PC-9 (cell line): ENCODE data around the gene SLC4A9. TPM values are rescaled to one million over a fixed set of nuclear protein-coding genes. Genes with fewer than 3 reads are reported as not detected.

ENCODE experiments used
- BruUV-seq: library from RNA; stranded (reverse); fragments of 400-500 nt; replicated peaks from 2 replicates; lab custom pipeline; 2021; lab: Mats Ljungman, UMichigan
- CTCF ChIA-PET: fragments of 300-600 bp; sonication (Branson Sonifier 250); formaldehyde crosslinking; loops from one replicate; lab custom pipeline; 2022; ENCODE audit warnings: antibody characterized with exemption; lab: Charles Lee
- POLR2A ChIA-PET: fragments of 300-600 bp; sonication (Branson Sonifier 250); formaldehyde crosslinking; loops from one replicate; lab custom pipeline; 2022; ENCODE audit warnings: antibody characterized with exemption; ENCODE audit not compliant: unreplicated experiment; lab: Charles Lee
- DNase-seq, 2 experiments: peaks; one replicate each; pipeline versions ENCODE4 v3.0.0 to v3.0.0-alpha.2; 2015 to 2022; ENCODE audit warnings: mixed read lengths in 1 of 2
- H2AFZ ChIP-seq: fragments of 200-600 bp; sonication (generic); 2 replicates; pipeline ENCODE4 v1.8.1; 2017; ENCODE audit warnings: antibody characterized with exemption
- H3F3A ChIP-seq: fragments of 200-600 bp; sonication (generic); 2 replicates; pipeline ENCODE4 v1.8.1; 2017; ENCODE audit warnings: antibody characterized with exemption, mild to moderate bottlenecking, low read depth; ENCODE audit not compliant: insufficient read depth
- H3K27ac ChIP-seq: fragments of 200-600 bp; sonication (generic); 2 replicates; pipeline ENCODE4 v1.6.1; 2016; ENCODE audit warnings: mixed run types
- H3K27me3 ChIP-seq: fragments of 200-600 bp; sonication (generic); 2 replicates; pipeline ENCODE4 v1.6.1; 2016; ENCODE audit warnings: low read depth, mixed run types; ENCODE audit not compliant: insufficient read depth
- H3K36me3 ChIP-seq: fragments of 200-600 bp; sonication (generic); 2 replicates; pipeline ENCODE4 v1.6.1; 2016; ENCODE audit warnings: low read depth, mixed run types
- H3K4me1 ChIP-seq: fragments of 200-600 bp; sonication (generic); replicated peaks from 2 replicates; pipeline ENCODE4 v1.6.1; 2016; ENCODE audit warnings: mixed run types; ENCODE audit not compliant: insufficient read depth
- H3K4me2 ChIP-seq: fragments of 200-600 bp; sonication (generic); 2 replicates; pipeline ENCODE4 v1.6.1; 2017; ENCODE audit warnings: mixed run types
- H3K4me3 ChIP-seq: fragments of 200-600 bp; sonication (generic); 2 replicates; pipeline ENCODE4 v1.6.1; 2016; ENCODE audit warnings: mixed run types
- H3K79me2 ChIP-seq: fragments of 200-600 bp; sonication (generic); 2 replicates; pipeline ENCODE4 v1.6.1; 2017; ENCODE audit warnings: low read depth, mixed run types
- H3K9me2 ChIP-seq: fragments of 200-600 bp; sonication (generic); 2 replicates; pipeline ENCODE4 v1.8.1; 2017; ENCODE audit warnings: mild to moderate bottlenecking; ENCODE audit not compliant: insufficient read depth
- H3K9me3 ChIP-seq: fragments of 200-600 bp; sonication (generic); 2 replicates; pipeline ENCODE4 v1.8.1; 2016; ENCODE audit warnings: low read depth; ENCODE audit not compliant: insufficient read depth
- H4K20me1 ChIP-seq: fragments of 200-600 bp; sonication (generic); 2 replicates; pipeline ENCODE4 v1.8.1; 2017; ENCODE audit not compliant: insufficient read depth
- CTCF ChIP-seq: fragments of 200-600 bp; sonication (generic); conservative IDR thresholded peaks from 2 replicates; pipeline ENCODE4 v1.6.1; 2017; ENCODE audit warnings: mixed run types, antibody characterized with exemption, mild to moderate bottlenecking, moderate library complexity
- EZH2 ChIP-seq: fragments of 200-600 bp; sonication (generic); IDR thresholded peaks from 2 replicates; pipeline ENCODE4 v1.8.0; 2017; ENCODE audit warnings: antibody characterized with exemption, low read depth
- intact Hi-C: fragments of 100-400 bp; cut with micrococcal nuclease; formaldehyde crosslinking; loops from one replicate; pipeline ENCODE4 v1.10.0; 2022; ENCODE audit not compliant: unreplicated experiment
- total RNA-seq: library from RNA; stranded (reverse); gene quantifications from 2 replicates; pipeline ENCODE4 v1.2.3, GENCODE V29; 2021

SLC4A9 gene
- total RNA-seq, 1 experiment from 2014 or later: 0.20 TPM

GRCh38 chr5:140337880-140338279, 22.1 kb upstream of the SLC4A9 start:
- POLR2A ChIA-PET: interaction anchor here (1.2 kb wide), 1 partner anchor 8 kb away, joined by 4 read pairs; the partner anchor contains the start of gene HBEGF

GRCh38 chr5:140338336-140338735, 21.7 kb upstream of the SLC4A9 start:
- Histone ChIP-seq H3K9me2 (no peaks in the 10 kb centered on the region), H3F3A (peaks cover 89% of the 10 kb centered on the region), H3K4me2 (0 out of 2 replicates have a peak overlapping the region, but pooled peaks have one; percentile 20), H3K79me2 (peaks cover 60% of the 10 kb centered on the region), H3K4me3 (no peak overlapping the region), H3K27ac (no peak overlapping the region), H3K36me3 (peaks cover 74% of the 10 kb centered on the region), H2AFZ (no peak overlapping the region), H3K9me3 (no peaks in the 10 kb centered on the region), H3K4me1 (peaks cover 39% of the 10 kb centered on the region), H4K20me1 (peaks cover 74% of the 10 kb centered on the region), H3K27me3 (no peaks in the 10 kb centered on the region)
- BruUV-seq: no TSS peak
- ChIA-PET CTCF (interaction anchor here (0.6 kb wide), 1 partner anchor 76 kb away, joined by 5 read pairs; no protein-coding TSS in a partner anchor), POLR2A (interaction anchor here (1.2 kb wide), 1 partner anchor 8 kb away, joined by 4 read pairs; the partner anchor contains the start of gene HBEGF)
- no peak for DNase-seq
- intact Hi-C loops: no loop called here
- TF ChIP-seq CTCF (no peak), EZH2 (no peak)

More at GRCh38 chr5:140337880-140338279, 22.1 kb upstream of the SLC4A9 start:
- Histone ChIP-seq H3K36me3 (peaks cover 74% of the 10 kb centered on the region), H3K27me3 (no peaks in the 10 kb centered on the region), H3K27ac (no peak overlapping the region; the same call in none of the 2 replicates), H3K4me1 (peaks cover 34% of the 10 kb centered on the region), H3F3A (peaks cover 89% of the 10 kb centered on the region), H2AFZ (no peak overlapping the region), H4K20me1 (peaks cover 70% of the 10 kb centered on the region), H3K79me2 (peaks cover 56% of the 10 kb centered on the region), H3K4me3 (no peak overlapping the region), H3K9me2 (no peaks in the 10 kb centered on the region), H3K4me2 (no peak overlapping the region), H3K9me3 (no peaks in the 10 kb centered on the region)
- no TSS peak for BruUV-seq
- intact Hi-C loops: no loop called here
- TF ChIP-seq EZH2: no peak
- TF ChIP-seq CTCF: no peak
- CTCF ChIA-PET: interaction anchor here (0.6 kb wide), 1 partner anchor 75 kb away, joined by 5 read pairs; no protein-coding TSS in a partner anchor
- peak in 1 of 2 experiments; percentile 25 for DNase-seq

- Histone ChIP-seq H4K20me1 (peaks cover 80% of the 10 kb centered on the region), H3K27me3 (no peaks in the 10 kb centered on the region), H3K4me2 (peak overlapping the region; percentile 20; the same call in 1 of the 2 replicates), H3K4me1 (peaks cover 45% of the 10 kb centered on the region), H3K9me3 (no peaks in the 10 kb centered on the region), H3K4me3 (no peak overlapping the region), H3K36me3 (peaks cover 74% of the 10 kb centered on the region), H3K9me2 (no peaks in the 10 kb centered on the region), H3F3A (peaks cover 90% of the 10 kb centered on the region), H2AFZ (no peak overlapping the region), H3K27ac (no peak overlapping the region), H3K79me2 (peaks cover 66% of the 10 kb centered on the region)
- CTCF ChIA-PET: no interaction called here
- no TSS peak for BruUV-seq
- TF ChIP-seq EZH2 (no peak), CTCF (no peak)
- intact Hi-C loops: no loop called here
- POLR2A ChIA-PET: no interaction called here
- DNase-seq: no peak
These were observed 21.1 kb upstream of the SLC4A9 start for GRCh38 chr5:140338908-140339307.
